ENCODE results near the gene THBS2. TPM values are rescaled to one million over a fixed set of nuclear protein-coding genes. Genes with fewer than 3 reads are reported as not detected.

Gene THBS2
- total and polyA plus RNA-seq, 2 of the 8 experiments (the other 6 are each of a cell fraction or from before 2014, with no cell fraction given): 11.0 to 22.5 TPM

DNA sequence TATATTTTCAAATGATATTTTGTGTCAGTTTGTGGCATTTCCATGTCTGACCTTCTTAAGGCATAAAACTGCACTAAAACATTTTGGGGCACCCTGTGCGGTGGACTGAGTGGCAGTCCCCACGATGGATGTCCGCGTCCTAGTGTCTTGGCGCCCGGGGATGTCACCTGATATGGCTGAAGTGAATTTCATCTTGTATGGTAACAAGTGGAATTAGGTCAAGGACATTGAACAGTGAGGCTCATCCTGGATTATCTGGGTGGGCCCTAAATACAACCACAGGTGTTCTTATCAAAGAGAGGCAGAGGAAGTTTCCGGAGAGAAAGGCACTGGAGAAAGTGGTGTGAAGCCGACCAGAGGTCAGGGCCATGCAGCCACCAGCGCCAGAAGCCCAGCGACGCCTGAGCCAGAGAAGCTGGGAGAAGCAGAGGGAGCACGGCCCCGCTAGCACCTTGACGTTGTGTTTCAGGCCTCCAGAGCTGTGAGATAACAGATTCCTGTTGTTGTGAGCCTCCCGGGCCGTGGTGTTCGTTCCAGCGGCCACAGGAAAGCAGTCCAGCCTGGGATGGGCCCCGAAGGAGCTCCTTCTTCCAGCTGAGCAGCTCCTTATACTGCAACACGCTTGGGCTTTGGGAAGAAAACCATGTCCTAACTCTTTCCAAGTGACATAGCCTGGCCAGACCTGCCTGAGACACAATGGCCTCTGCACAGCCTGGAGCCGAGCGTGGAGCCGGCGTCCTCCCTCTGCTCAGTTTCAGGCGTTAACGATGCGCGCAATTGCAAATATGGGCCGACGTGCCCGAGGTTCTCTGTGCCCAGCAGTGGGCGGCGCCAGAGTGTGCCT lies 22.5 kb downstream of the THBS2 start:
- Histone ChIP-seq H3K4me3 (ENCODE audit: extremely low read depth in 1 of 4, insufficient read depth in 2 of 4, low read depth in 3 of 4, low read length in 4 of 4) (no peak overlapping the region), H3K14ac (ENCODE audit: insufficient read length) (no peak overlapping the region), H3K56ac (replicated peaks; ENCODE audit: insufficient read length, low read depth, low read length) (no peak overlapping the region), H3K27me3 (replicated peaks in 1 of 4; ENCODE audit: control insufficient read depth in 3 of 4, extremely low read depth in 1 of 4, insufficient read depth in 3 of 4, low read length in 3 of 4) (no peaks in the 10 kb centered on the region), H3K23me2 (ENCODE audit: low read depth, low read length) (peaks cover 16% of the 10 kb centered on the region; the same call in 1 of the 2 replicates), H3K9ac (replicated peaks in 1 of 4; ENCODE audit: extremely low read depth in 1 of 4, low read depth in 3 of 4, low read length in 3 of 4) (no peak overlapping the region), H3K23ac (ENCODE audit: insufficient read length) (no peak overlapping the region), H2BK12ac (ENCODE audit: low read depth, low read length) (no peak overlapping the region), H3K9me3 (ENCODE audit: insufficient read depth in 2 of 2, low read depth in 1 of 2, low read length in 1 of 2) (no peaks in the 10 kb centered on the region), H3K79me1 (ENCODE audit: low read depth, low read length) (no peaks in the 10 kb centered on the region), H3K4me1 (replicated peaks in 1 of 4; ENCODE audit: control insufficient read depth in 3 of 4, insufficient read depth in 4 of 4, low read length in 3 of 4) (no peaks in the 10 kb centered on the region), H4K8ac (ENCODE audit: extremely low read depth, insufficient read depth, low read length) (no peak overlapping the region), H2AFZ (ENCODE audit: low read length) (no peak overlapping the region), H3K79me2 (ENCODE audit: control insufficient read depth in 1 of 2, insufficient read depth in 2 of 2, low read length in 2 of 2) (no peaks in the 10 kb centered on the region), H4K20me1 (replicated peaks in 1 of 2; ENCODE audit: control insufficient read depth in 1 of 2, insufficient read depth in 2 of 2, low read length in 2 of 2) (peaks cover 0 to 3% of the 10 kb centered on the region in 2 experiments), H2BK20ac (ENCODE audit: low read length) (no peak overlapping the region), H4K5ac (ENCODE audit: insufficient read length, low read depth, low read length) (no peak overlapping the region), H2AK5ac (ENCODE audit: low read depth, low read length) (no peak overlapping the region), H2BK120ac (replicated peaks; ENCODE audit: low read depth, low read length) (no peak overlapping the region), H3K36me3 (ENCODE audit: control insufficient read depth in 2 of 4, insufficient read depth in 4 of 4, low read length in 3 of 4) (peaks cover 0 to 24% (median 2%) of the 10 kb centered on the region in 4 experiments; a peak in 4 of 8 replicates), H2BK5ac (ENCODE audit: low read depth, low read length) (no peak overlapping the region), H3K27ac (ENCODE audit: low read depth, low read length) (no peak overlapping the region), H2BK15ac (ENCODE audit: low read length) (no peak overlapping the region), H3K4me2 (ENCODE audit: insufficient read depth in 1 of 2, low read depth in 2 of 2, low read length in 2 of 2) (no peak overlapping the region), H4K91ac (replicated peaks; ENCODE audit: insufficient read length, low read length) (no peak overlapping the region), H3K18ac (ENCODE audit: extremely low read depth, low read length) (no peak overlapping the region), H3K4ac (replicated peaks; ENCODE audit: insufficient read length, low read depth, low read length) (no peak overlapping the region)
- FAIRE-seq (no peak), DNase-seq (ENCODE audit: low read depth in 1 of 2, low spot score in 2 of 2) (peak in 1 of 2 experiments; percentile 35)
- ChIA-PET CTCF (ENCODE audit: partially characterized antibody) (interaction anchor here (0.6 kb wide), 1 partner anchor 714 kb away, joined by 3 read pairs; no protein-coding TSS in a partner anchor), POLR2A (ENCODE audit: partially characterized antibody) (interaction anchor here (0.8 kb wide), 1 partner anchor 31 kb away, joined by 3 read pairs; no protein-coding TSS in a partner anchor)
- 92% methylated on average over 33 of the region's 33 CpGs; no CpG with 5 or more reads in 1 of the 2 experiments for WGBS, 2 experiments (ENCODE audit: extremely low coverage in 1 of 2, insufficient coverage in 1 of 2, insufficient read length in 1 of 2, insufficient replicate concordance in 2 of 2, low coverage in 1 of 2, low lambda C conversion rate in 2 of 2, missing lambda C conversion rate in 1 of 2)
- no peak for TF ChIP-seq SP1 (IDR thresholded peaks at IDR 0.05; ENCODE audit: low read depth, low read length)
- TF ChIP-seq RAD21 (IDR thresholded peaks at IDR 0.05 in 1 of 2, conservative IDR thresholded peaks at IDR 0.05 in 1 of 2; ENCODE audit: low read depth in 2 of 2, low read length in 2 of 2): 0 out of 4 replicates have a peak, but pooled peaks of 1 of the 2 experiments have one; percentile 17

All from H1 (cell line).